DOHH2 (cell line): Measurements from ENCODE around the gene RPL27.

Experiments used
- H3F3A ChIP-seq: fragments of 200-600 bp; sonication (generic), shearing (Covaris generic); 2 replicates; pipeline ENCODE4 v1.6.0; 2016; ENCODE audit warnings: antibody characterized with exemption, mild to moderate bottlenecking; ENCODE audit not compliant: control insufficient read depth, insufficient read depth
- H3K27ac ChIP-seq: fragments of 200-600 bp; sonication (generic); 2 replicates; pipeline ENCODE4 v1.5.1; 2014; ENCODE audit warnings: low read depth, mild to moderate bottlenecking, low read length, moderate library complexity
- H3K27me3 ChIP-seq: fragments of 200-600 bp; sonication (generic); 2 replicates; pipeline ENCODE4 v1.6.1; 2014; ENCODE audit warnings: mild to moderate bottlenecking, low read length, mixed read lengths; ENCODE audit not compliant: control insufficient read depth
- H3K36me3 ChIP-seq: fragments of 200-600 bp; sonication (generic); 2 replicates; pipeline ENCODE4 v1.6.1; 2014; ENCODE audit warnings: mild to moderate bottlenecking, low read length, moderate library complexity, mixed read lengths; ENCODE audit not compliant: control insufficient read depth
- H3K4me1 ChIP-seq: fragments of 200-600 bp; sonication (generic); 2 replicates; pipeline ENCODE4 v1.6.1; 2014; ENCODE audit warnings: mild to moderate bottlenecking, low read length, mixed read lengths; ENCODE audit not compliant: control insufficient read depth
- H3K4me2 ChIP-seq: fragments of 200-600 bp; sonication (generic); 2 replicates; pipeline ENCODE4 v1.6.0; 2014; ENCODE audit warnings: mild to moderate bottlenecking, low read length, moderate library complexity
- H3K4me3 ChIP-seq: fragments of 200-600 bp; sonication (generic); 2 replicates; pipeline ENCODE4 v1.5.1; 2014; ENCODE audit warnings: mild to moderate bottlenecking, low read length, mixed read lengths
- H3K79me2 ChIP-seq: fragments of 200-600 bp; sonication (generic); 2 replicates; pipeline ENCODE4 v1.6.1; 2014; ENCODE audit warnings: mild to moderate bottlenecking, low read length, mixed read lengths; ENCODE audit not compliant: control insufficient read depth
- H3K9me2 ChIP-seq: fragments of 200-600 bp; sonication (generic); replicated peaks from 2 replicates; pipeline ENCODE4 v1.6.1; 2014; ENCODE audit warnings: mild to moderate bottlenecking, low read length, mixed read lengths; ENCODE audit not compliant: control insufficient read depth
- H3K9me3 ChIP-seq: fragments of 200-600 bp; sonication (generic); 2 replicates; pipeline ENCODE4 v1.6.1; 2014; ENCODE audit warnings: antibody characterized with exemption, low read length, mixed read lengths; ENCODE audit not compliant: control insufficient read depth, insufficient read depth
- H4K20me1 ChIP-seq: fragments of 200-600 bp; sonication (generic); 2 replicates; pipeline ENCODE4 v1.6.0; 2014; ENCODE audit warnings: low read depth, mild to moderate bottlenecking, antibody characterized with exemption, low read length, moderate library complexity; ENCODE audit not compliant: control insufficient read depth, insufficient read depth
- EZH2phosphoT487 ChIP-seq: fragments of 200-600 bp; sonication (generic); IDR thresholded peaks from 2 replicates; pipeline ENCODE4 v1.6.1; 2017; ENCODE audit warnings: borderline replicate concordance, mild to moderate bottlenecking, antibody characterized with exemption, low read length, moderate library complexity, mixed read lengths
- TF ChIP-seq, protein P1 (sequence below): fragments of 200-600 bp; sonication (generic); IDR thresholded peaks from one replicate; pipeline ENCODE4 v1.5.1; 2014; ENCODE audit warnings: antibody characterized with exemption, mild to moderate bottlenecking, low read depth, low read length; ENCODE audit not compliant: poor library complexity, severe bottlenecking

Gene RPL27

DNA sequence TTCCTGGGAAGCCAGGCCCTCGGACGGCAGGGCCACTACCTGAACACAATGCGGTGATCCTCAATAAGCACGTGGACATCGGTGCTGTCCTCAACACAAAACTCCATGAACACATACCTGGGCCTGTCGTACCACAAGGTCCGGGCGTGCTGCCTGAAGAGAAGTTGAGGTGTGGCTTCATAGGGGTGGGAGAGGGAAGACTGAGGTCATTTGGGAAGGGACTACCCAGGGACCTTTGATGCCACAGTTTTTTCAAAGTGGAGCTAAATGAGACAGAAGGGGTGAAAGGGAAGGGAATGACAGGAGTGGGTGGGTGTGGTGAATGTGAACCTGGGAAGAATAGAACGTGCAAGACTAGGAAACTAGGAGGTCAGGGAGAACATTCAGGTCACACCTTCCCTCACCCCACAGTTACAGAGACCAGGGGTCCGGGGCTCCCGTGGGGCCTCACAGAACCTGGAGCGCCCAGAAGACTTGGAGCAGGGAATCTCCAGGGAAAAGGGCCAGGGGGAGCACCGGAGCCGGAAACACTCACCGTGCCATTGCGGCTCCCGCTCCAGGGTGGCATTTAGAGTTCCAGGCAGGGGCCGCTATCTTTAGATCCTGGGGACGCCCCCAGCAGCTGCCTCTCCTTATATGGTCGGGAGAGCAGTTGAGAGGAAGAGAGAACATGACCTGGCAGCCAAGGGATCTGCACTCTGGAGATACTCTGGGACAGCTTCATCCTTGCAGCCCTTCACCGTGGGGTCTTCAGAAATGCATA is 18.5 kb upstream of the RPL27 start, which contains the start of gene PTGES3L:
PTGES3L (minus strand) TSS at position 570 of the 763 bp plus-strand sequence; CDS start at position 543, 27 bp downstream.
- Histone ChIP-seq H3K4me3 (peak within 1 kb of the TSS; percentile 100), H4K20me1 (peaks cover 7% of the 10 kb centered on the region; the same call in 1 of the 2 replicates), H3K4me2 (peak within 1 kb of the TSS; percentile 97), H3K36me3 (peaks cover 29% of the 10 kb centered on the region), H3F3A (no peaks in the 10 kb centered on the region), H3K27ac (peak within 1 kb of the TSS; percentile 81), H3K27me3 (peaks cover 3% of the 10 kb centered on the region), H3K9me2 (no peaks in the 10 kb centered on the region), H3K9me3 (no peaks in the 10 kb centered on the region), H3K4me1 (peaks cover 38% of the 10 kb centered on the region), H3K79me2 (peaks cover 43% of the 10 kb centered on the region)
- TF ChIP-seq, protein P1, sequence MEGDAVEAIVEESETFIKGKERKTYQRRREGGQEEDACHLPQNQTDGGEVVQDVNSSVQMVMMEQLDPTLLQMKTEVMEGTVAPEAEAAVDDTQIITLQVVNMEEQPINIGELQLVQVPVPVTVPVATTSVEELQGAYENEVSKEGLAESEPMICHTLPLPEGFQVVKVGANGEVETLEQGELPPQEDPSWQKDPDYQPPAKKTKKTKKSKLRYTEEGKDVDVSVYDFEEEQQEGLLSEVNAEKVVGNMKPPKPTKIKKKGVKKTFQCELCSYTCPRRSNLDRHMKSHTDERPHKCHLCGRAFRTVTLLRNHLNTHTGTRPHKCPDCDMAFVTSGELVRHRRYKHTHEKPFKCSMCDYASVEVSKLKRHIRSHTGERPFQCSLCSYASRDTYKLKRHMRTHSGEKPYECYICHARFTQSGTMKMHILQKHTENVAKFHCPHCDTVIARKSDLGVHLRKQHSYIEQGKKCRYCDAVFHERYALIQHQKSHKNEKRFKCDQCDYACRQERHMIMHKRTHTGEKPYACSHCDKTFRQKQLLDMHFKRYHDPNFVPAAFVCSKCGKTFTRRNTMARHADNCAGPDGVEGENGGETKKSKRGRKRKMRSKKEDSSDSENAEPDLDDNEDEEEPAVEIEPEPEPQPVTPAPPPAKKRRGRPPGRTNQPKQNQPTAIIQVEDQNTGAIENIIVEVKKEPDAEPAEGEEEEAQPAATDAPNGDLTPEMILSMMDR = no peak
- no peak for TF ChIP-seq EZH2phosphoT487

DNA sequence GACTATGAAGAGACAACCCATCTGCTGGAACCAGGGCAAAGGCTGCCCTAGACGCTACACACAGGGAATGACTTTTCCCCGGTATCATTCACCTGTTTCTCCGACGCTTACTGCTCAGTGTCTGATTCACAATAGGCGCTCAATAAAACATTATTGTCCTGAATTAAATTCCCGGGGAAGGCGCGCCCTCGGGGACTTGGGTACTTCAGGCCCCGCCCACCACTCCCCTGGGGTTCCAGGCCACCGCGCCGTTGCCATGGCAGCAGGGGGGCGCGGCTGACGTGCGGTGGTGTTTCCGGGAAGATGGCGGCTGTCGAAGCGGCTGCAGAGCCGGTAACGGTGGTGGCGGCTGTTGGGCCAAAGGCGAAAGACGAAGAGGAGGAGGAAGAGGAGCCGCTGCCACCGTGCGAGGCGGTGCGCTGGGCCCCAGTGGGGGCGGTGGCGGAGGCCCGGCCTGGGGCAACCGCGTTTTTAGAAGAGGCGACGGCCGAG is 17.9 kb upstream of the RPL27 start, which contains the start of gene RUNDC1:
RUNDC1 (plus strand) TSS at position 292 of the 492 bp plus-strand sequence; CDS start at position 304, 12 bp downstream.
- TF ChIP-seq EZH2phosphoT487 = no peak
- TF ChIP-seq, protein P1 = no peak
- peaks cover 34% of the 10 kb centered on the region for H3K36me3 ChIP-seq
- peaks cover 7% of the 10 kb centered on the region; the same call in 1 of the 2 replicates for H4K20me1 ChIP-seq
- H3K27ac ChIP-seq = peak within 1 kb of the TSS; percentile 81
- no peaks in the 10 kb centered on the region for H3K9me3 ChIP-seq
- H3K4me2 ChIP-seq = peak within 1 kb of the TSS; percentile 97
- H3K27me3 ChIP-seq = peaks cover 3% of the 10 kb centered on the region
- H3K79me2 ChIP-seq = peaks cover 49% of the 10 kb centered on the region
- H3F3A ChIP-seq = no peaks in the 10 kb centered on the region
- peaks cover 44% of the 10 kb centered on the region for H3K4me1 ChIP-seq
- H3K9me2 ChIP-seq = no peaks in the 10 kb centered on the region
- H3K4me3 ChIP-seq = peak within 1 kb of the TSS; percentile 100

DNA sequence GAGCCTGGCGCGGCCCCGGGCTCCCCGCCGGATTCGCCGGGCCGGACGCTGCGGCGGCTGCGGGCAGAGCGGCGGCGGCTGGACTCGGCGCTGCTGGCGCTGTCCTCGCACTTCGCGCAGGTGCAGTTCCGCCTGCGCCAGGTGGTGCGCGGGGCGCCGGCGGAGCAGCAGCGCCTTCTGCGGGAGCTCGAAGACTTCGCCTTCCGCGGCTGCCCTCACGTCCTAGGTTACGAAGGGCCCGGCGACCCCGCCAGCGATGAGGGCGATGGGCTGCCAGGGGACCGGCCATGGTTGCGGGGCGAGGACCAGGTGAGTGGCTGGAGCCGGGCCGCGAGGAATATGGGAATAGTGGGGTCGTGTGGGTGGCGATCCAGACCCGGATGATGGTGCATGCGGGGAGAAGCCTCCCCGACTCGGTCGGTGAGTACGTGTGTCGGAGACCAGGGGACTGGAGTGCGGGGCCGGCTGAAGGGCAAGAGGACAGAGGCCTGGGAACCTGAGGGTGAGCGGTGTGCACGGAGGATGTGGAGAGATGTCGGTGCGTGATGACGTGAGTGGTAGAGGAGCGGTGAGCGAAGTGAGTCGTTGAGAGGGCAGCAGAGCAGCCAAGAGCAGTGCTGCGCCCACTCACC is 17.3 kb upstream of the RPL27 start:
- H3K4me1 ChIP-seq = peaks cover 50% of the 10 kb centered on the region
- peaks cover 3% of the 10 kb centered on the region for H3K27me3 ChIP-seq
- peak overlapping the region; percentile 81 for H3K27ac ChIP-seq
- H3F3A ChIP-seq = no peaks in the 10 kb centered on the region
- H3K36me3 ChIP-seq = peaks cover 39% of the 10 kb centered on the region
- peak overlapping the region; percentile 100 for H3K4me3 ChIP-seq
- no peak for TF ChIP-seq EZH2phosphoT487
- TF ChIP-seq, protein P1 = peak; percentile 53
- peaks cover 54% of the 10 kb centered on the region for H3K79me2 ChIP-seq
- H3K9me3 ChIP-seq = no peaks in the 10 kb centered on the region
- peaks cover 7% of the 10 kb centered on the region; the same call in 1 of the 2 replicates for H4K20me1 ChIP-seq
- H3K9me2 ChIP-seq = no peaks in the 10 kb centered on the region
- H3K4me2 ChIP-seq = peak overlapping the region; percentile 97
